HepG2 (cell line): ENCODE results near the gene C6orf136. TPM values are rescaled to one million over a fixed set of nuclear protein-coding genes. Genes with fewer than 3 reads are reported as not detected.

Source experiments
- AHDC1 ChIP-seq: sonication (generic); formaldehyde crosslinking; IDR thresholded peaks from 2 replicates; pipeline ENCODE4 v1.5.1; 2020; ENCODE audit warnings: mild to moderate bottlenecking, missing genetic modification reagents, borderline replicate concordance
- ARID5B ChIP-seq: IDR thresholded peaks from 2 replicates; pipeline ENCODE4 v1.4.0; 2020; ENCODE audit warnings: mild to moderate bottlenecking, missing genetic modification reagents
- FOXA1 ChIP-seq, 2 experiments: fragments of 450-650 bp in 1 of 2; sonication (generic) in 1 of 2; formaldehyde crosslinking in 1 of 2; IDR thresholded peaks; 2 replicates each; pipeline versions ENCODE4 v1.4.0 to v1.6.1; 2016 to 2020; ENCODE audit warnings: missing genetic modification reagents in 1 of 2
- HMGXB3 ChIP-seq: sonication (generic); formaldehyde crosslinking; IDR thresholded peaks from 2 replicates; pipeline ENCODE4 v1.4.0; 2020; ENCODE audit warnings: missing genetic modification reagents, borderline replicate concordance
- ISL2 ChIP-seq: sonication (generic); formaldehyde crosslinking; IDR thresholded peaks from 2 replicates; pipeline ENCODE4 v1.5.0; 2020; ENCODE audit warnings: missing genetic modification reagents
- KMT2B ChIP-seq: IDR thresholded peaks from 2 replicates; pipeline ENCODE4 v1.6.1; 2016; ENCODE audit warnings: missing genetic modification reagents, missing compliant biosample characterization
- PHF20 ChIP-seq: sonication (generic); formaldehyde crosslinking; IDR thresholded peaks from 2 replicates; pipeline ENCODE4 v1.5.0; 2020; ENCODE audit warnings: mild to moderate bottlenecking, missing genetic modification reagents
- SSRP1 ChIP-seq: IDR thresholded peaks from 2 replicates; pipeline ENCODE4 v1.6.1; 2016; ENCODE audit warnings: control low read depth
- XBP1 ChIP-seq: sonication (generic); formaldehyde crosslinking; IDR thresholded peaks from 2 replicates; pipeline ENCODE4 v1.5.0; 2020; ENCODE audit warnings: missing genetic modification reagents
- ZNF234 ChIP-seq: sonication (generic); formaldehyde crosslinking; conservative IDR thresholded peaks from 2 replicates; pipeline ENCODE4 v1.5.1; 2020; ENCODE audit warnings: mild to moderate bottlenecking, missing genetic modification reagents
- ZNF3 ChIP-seq: IDR thresholded peaks from 2 replicates; pipeline ENCODE4 v1.7.0; 2017; ENCODE audit warnings: inconsistent platforms
- polyA plus RNA-seq, 8 experiments: library from polyadenylated mRNA; depleted of rRNA in 3 of 8; stranded (reverse) in 7 of 8; unstranded in 1 of 8; fragments of >200 nt; fragmentation: Illumina TruSeq in 4 of 8; extraction: Trizol in 4 of 8; gene quantifications; 2 replicates each; pipeline versions ENCODE4 v1.2.1 to v1.2.3, GENCODE V29; 2011 to 2016; ENCODE audit warnings: low read depth in 4 of 8, missing spikeins in 1 of 8, mixed read lengths in 1 of 8; ENCODE audit not compliant: insufficient read depth in 1 of 8
- total RNA-seq, 5 experiments: library from RNA; depleted of rRNA; stranded (reverse); fragments of >200 nt; fragmentation: Illumina TruSeq; extraction: Trizol; gene quantifications; 2 replicates each; pipeline ENCODE4 v1.2.3, GENCODE V29; 2016; ENCODE audit warnings: low read depth in 1 of 5
- TF ChIP-seq, protein P1 (sequence below): sonication (generic); formaldehyde crosslinking; conservative IDR thresholded peaks from 2 replicates; pipeline ENCODE4 v1.5.0; 2020; ENCODE audit warnings: missing genetic modification reagents

C6orf136 gene
- total and polyA plus RNA-seq, 2 of the 13 experiments (the other 11 are each of a cell fraction or from before 2014, with no cell fraction given), result 12.0 to 26.2 TPM

- TF ChIP-seq AHDC1, result no peak
- TF ChIP-seq XBP1 (CRISPR knock-in tag), result no peak
- no peak for TF ChIP-seq ZNF3 (CRISPR knock-in tag)
- no peak for TF ChIP-seq PHF20 (CRISPR knock-in tag)
- no peak; the same call in 1 of the 2 replicates for TF ChIP-seq HMGXB3 (CRISPR knock-in tag)
- TF ChIP-seq, protein P1, sequence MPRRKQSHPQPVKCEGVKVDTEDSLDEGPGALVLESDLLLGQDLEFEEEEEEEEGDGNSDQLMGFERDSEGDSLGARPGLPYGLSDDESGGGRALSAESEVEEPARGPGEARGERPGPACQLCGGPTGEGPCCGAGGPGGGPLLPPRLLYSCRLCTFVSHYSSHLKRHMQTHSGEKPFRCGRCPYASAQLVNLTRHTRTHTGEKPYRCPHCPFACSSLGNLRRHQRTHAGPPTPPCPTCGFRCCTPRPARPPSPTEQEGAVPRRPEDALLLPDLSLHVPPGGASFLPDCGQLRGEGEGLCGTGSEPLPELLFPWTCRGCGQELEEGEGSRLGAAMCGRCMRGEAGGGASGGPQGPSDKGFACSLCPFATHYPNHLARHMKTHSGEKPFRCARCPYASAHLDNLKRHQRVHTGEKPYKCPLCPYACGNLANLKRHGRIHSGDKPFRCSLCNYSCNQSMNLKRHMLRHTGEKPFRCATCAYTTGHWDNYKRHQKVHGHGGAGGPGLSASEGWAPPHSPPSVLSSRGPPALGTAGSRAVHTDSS (CRISPR knock-in tag), result no peak
- no peak for TF ChIP-seq FOXA1 (IDR thresholded peaks at IDR 0.05)
- 0 out of 2 replicates have a peak, but pooled peaks have one; percentile 34 for TF ChIP-seq FOXA1 (CRISPR knock-in tag; IDR thresholded peaks at IDR 0.05)
- TF ChIP-seq ISL2 (CRISPR knock-in tag), result 0 out of 2 replicates have a peak, but pooled peaks have one; percentile 20
- no peak for TF ChIP-seq SSRP1
- TF ChIP-seq ARID5B, result peak; percentile 50; the same call in 1 of the 2 replicates
- TF ChIP-seq ZNF234 (CRISPR knock-in tag), result no peak
- TF ChIP-seq KMT2B (CRISPR knock-in tag), result no peak
Measured at GRCh38 chr6:30614843-30615218, 32.1 kb upstream of the C6orf136 start (continued).
